Astrocyte (in vitro differentiated cells and primary cell): Measurements from ENCODE around the gene SMYD2.

Experiments used
- EZH2 ChIP-seq: IDR thresholded peaks from 2 replicates; pipeline ENCODE4 v1.6.1; 2012; ENCODE audit warnings: mild to moderate bottlenecking, low read length, inconsistent platforms; ENCODE audit not compliant: insufficient read depth
- TF ChIP-seq, protein P1 (sequence below): IDR thresholded peaks from 2 replicates; pipeline ENCODE4 v1.5.1; 2011; ENCODE audit warnings: low read depth, mild to moderate bottlenecking, inconsistent platforms, low read length, moderate library complexity; ENCODE audit not compliant: insufficient read depth

GRCh38 chr1:214277704-214278635 is 3.0 kb upstream of the SMYD2 start:
- no peak for TF ChIP-seq EZH2
- TF ChIP-seq, protein P1, sequence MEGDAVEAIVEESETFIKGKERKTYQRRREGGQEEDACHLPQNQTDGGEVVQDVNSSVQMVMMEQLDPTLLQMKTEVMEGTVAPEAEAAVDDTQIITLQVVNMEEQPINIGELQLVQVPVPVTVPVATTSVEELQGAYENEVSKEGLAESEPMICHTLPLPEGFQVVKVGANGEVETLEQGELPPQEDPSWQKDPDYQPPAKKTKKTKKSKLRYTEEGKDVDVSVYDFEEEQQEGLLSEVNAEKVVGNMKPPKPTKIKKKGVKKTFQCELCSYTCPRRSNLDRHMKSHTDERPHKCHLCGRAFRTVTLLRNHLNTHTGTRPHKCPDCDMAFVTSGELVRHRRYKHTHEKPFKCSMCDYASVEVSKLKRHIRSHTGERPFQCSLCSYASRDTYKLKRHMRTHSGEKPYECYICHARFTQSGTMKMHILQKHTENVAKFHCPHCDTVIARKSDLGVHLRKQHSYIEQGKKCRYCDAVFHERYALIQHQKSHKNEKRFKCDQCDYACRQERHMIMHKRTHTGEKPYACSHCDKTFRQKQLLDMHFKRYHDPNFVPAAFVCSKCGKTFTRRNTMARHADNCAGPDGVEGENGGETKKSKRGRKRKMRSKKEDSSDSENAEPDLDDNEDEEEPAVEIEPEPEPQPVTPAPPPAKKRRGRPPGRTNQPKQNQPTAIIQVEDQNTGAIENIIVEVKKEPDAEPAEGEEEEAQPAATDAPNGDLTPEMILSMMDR: no peak
